H1 (cell line): ENCODE data around the gene OTOGL. TPM values are rescaled to one million over a fixed set of nuclear protein-coding genes. Genes with fewer than 3 reads are reported as not detected.

ENCODE experiments used
- CHD7 ChIP-seq: fragments of 300-600 bp; sonication (generic); IDR thresholded peaks from 2 replicates; pipeline ENCODE4 v1.7.1; 2012; ENCODE audit warnings: low read length, moderate library complexity, mild to moderate bottlenecking, inconsistent platforms; ENCODE audit not compliant: insufficient replicate concordance
- CTBP2 ChIP-seq: IDR thresholded peaks from 2 replicates; pipeline ENCODE4 v1.7.0; 2011; ENCODE audit warnings: borderline replicate concordance, mild to moderate bottlenecking, moderate library complexity, mixed read lengths, low read length; ENCODE audit not compliant: insufficient read depth, insufficient read length
- CTCF ChIP-seq, 3 experiments: IDR thresholded peaks; 1 replicate in 2 of 3; 2 replicates in 1 of 3; pipeline versions ENCODE4 v1.5.1 to v1.6.1; 2011; ENCODE audit warnings: low read length in 3 of 3, mild to moderate bottlenecking in 3 of 3, inconsistent platforms in 2 of 3, low read depth in 1 of 3, moderate library complexity in 1 of 3; ENCODE audit not compliant: insufficient read depth in 1 of 3; ENCODE audit errors: control extremely low read depth in 1 of 3
- E2F6 ChIP-seq: IDR thresholded peaks from 2 replicates; pipeline ENCODE4 v1.6.1; 2012; ENCODE audit warnings: inconsistent platforms
- JUN ChIP-seq: IDR thresholded peaks from 2 replicates; pipeline ENCODE4 v1.6.1; 2011; ENCODE audit warnings: low read depth, mild to moderate bottlenecking, improper control_type of control experiment, low read length
- NRF1 ChIP-seq: IDR thresholded peaks from 2 replicates; pipeline ENCODE4 v1.6.1; 2011; ENCODE audit warnings: mild to moderate bottlenecking, low read depth, low read length, improper control_type of control experiment
- SIX5 ChIP-seq: IDR thresholded peaks from 2 replicates; pipeline ENCODE4 v1.6.1; 2011; ENCODE audit warnings: mild to moderate bottlenecking, low read depth, low read length
- SP4 ChIP-seq: IDR thresholded peaks from 2 replicates; pipeline ENCODE4 v1.6.1; 2012; ENCODE audit warnings: low read length, inconsistent platforms
- polyA plus RNA-seq, 7 experiments: library from polyadenylated mRNA; depleted of rRNA in 3 of 7; stranded (reverse) in 5 of 7; unstranded in 2 of 7; fragments of >200 nt in 5 of 7; fragments of 200-250 nt in 2 of 7; gene quantifications; 1 replicate in 5 of 7; 2 replicates in 1 of 7; 4 replicates in 1 of 7; pipeline versions ENCODE4 v1.2.1 to v1.2.3, GENCODE V29; 2011 to 2013; ENCODE audit warnings: missing spikeins in 2 of 7, mixed read lengths in 2 of 7
- total RNA-seq: library from RNA; stranded (reverse); fragmentation: NEBNext Ultra II Directional; extraction: Animal tissue kit (Norgen Biotek cat#: 25700); gene quantifications from 2 replicates; pipeline ENCODE4 v1.2.1, GENCODE V29; 2021

Gene OTOGL
- total and polyA plus RNA-seq, 2 of the 8 experiments (the other 6 are each of a cell fraction or from before 2014, with no cell fraction given): 0.12 to 0.17 TPM

- TF ChIP-seq CHD7 (no peak), SIX5 (no peak), NRF1 (no peak), SP4 (no peak), E2F6 (no peak), CTCF (IDR thresholded peaks at IDR 0.05; ENCODE audit: control extremely low read depth in 1 of 3, insufficient read depth in 1 of 3, low read depth in 1 of 3, low read length in 3 of 3) (no peak), CTBP2 (no peak), JUN (no peak)
Measured at GRCh38 chr12:80107221-80107620, 7.9 kb downstream of the OTOGL start (continued).
